Adrenal gland (tissue), 12 donors: ENCODE data around the gene RNMT. TPM values are rescaled to one million over a fixed set of nuclear protein-coding genes. Genes with fewer than 3 reads are reported as not detected.

ENCODE experiments used
- DNase-seq, 7 donors: peaks; one replicate each; pipeline ENCODE4 v3.0.0-alpha.2; 2019 to 2020
- H3K27ac ChIP-seq, 5 donors: fragments of 200-600 bp; sonication (generic) in 4 of 5; 1 replicate in 3 of 5; 2 replicates in 2 of 5; pipeline versions ENCODE4 v1.5.1 to v1.8.0; 2016 to 2020; ENCODE audit warnings: mild to moderate bottlenecking in 1 of 5
- H3K27me3 ChIP-seq: fragments of 200-600 bp; 2 replicates; pipeline ENCODE4 v1.8.0; 2021
- H3K36me3 ChIP-seq, 2 donors: fragments of 200-600 bp; replicated peaks in 1 of 2; 1 replicate in 1 of 2; 2 replicates in 1 of 2; pipeline versions ENCODE4 v1.5.1 to v1.8.0; 2018 to 2022
- H3K4me1 ChIP-seq, 2 donors: fragments of 200-600 bp; replicated peaks in 1 of 2; 1 replicate in 1 of 2; 2 replicates in 1 of 2; pipeline versions ENCODE4 v1.5.1 to v1.8.0; 2018 to 2021
- H3K4me3 ChIP-seq, 4 donors: fragments of 200-600 bp; sonication (generic) in 3 of 4; one replicate each; pipeline ENCODE4 v1.5.1; 2016 to 2018
- H3K9me3 ChIP-seq, 3 donors: fragments of 200-600 bp; sonication (generic) in 1 of 3; replicated peaks in 1 of 3; 1 replicate in 2 of 3; 2 replicates in 1 of 3; pipeline versions ENCODE4 v1.5.1 to v1.8.0; 2016 to 2021
- POLR2A ChIP-seq, 2 donors: fragments of 450-650 bp; IDR thresholded peaks; one replicate each; pipeline ENCODE4 v1.6.1; 2017; ENCODE audit warnings: antibody characterized with exemption in 2 of 2, mild to moderate bottlenecking in 2 of 2, moderate library complexity in 1 of 2
- whole genome bisulfite sequencing, 4 donors: extraction: QIAGEN DNeasy Blood & Tissue Kit in 2 of 4; methylation state at CpG; one replicate each; pipeline versions ENCODE4 v1.1.5 to v1.1.7; 2013 to 2017; 5-methylcytosine and 5-hydroxymethylcytosine counted together
- intact Hi-C, 2 donors: fragments of 100-400 bp; cut with DNase I; formaldehyde crosslinking; loops; one replicate each; pipeline versions ENCODE4 v1.14.1 to v1.15.0; 2022 to 2023
- polyA plus RNA-seq, 3 donors: library from polyadenylated mRNA; stranded (reverse); fragments of 200-250 nt in 2 of 3; fragments of 350-450 nt in 1 of 3; fragmentation: Illumina TruSeq in 1 of 3; extraction: RNeasy Lipid Tissue Mini Kit (QIAGEN cat#74804) in 1 of 3; gene quantifications; one replicate each; pipeline ENCODE4 v1.2.3, GENCODE V29; 2013 to 2014
- total RNA-seq, 9 donors: library from RNA; depleted of rRNA in 4 of 9; stranded (reverse); fragments of >200 nt in 4 of 9; fragments of 120-200 nt in 1 of 9; fragmentation: NEBNext Ultra II Directional in 1 of 9; extraction: Animal tissue kit (Norgen Biotek cat#: 25700) in 1 of 9; gene quantifications; one replicate each; pipeline versions ENCODE4 v1.1.0 to v1.2.4, GENCODE V29; 2013 to 2023
- TF ChIP-seq, protein P1 (sequence below), 6 experiments: fragments of 450-650 bp in 4 of 6; fragments of 200-600 bp in 2 of 6; sonication (generic) in 1 of 6; IDR thresholded peaks; 1 replicate in 5 of 6; 2 replicates in 1 of 6; pipeline versions ENCODE4 v1.5.1 to v1.8.0; 2016 to 2021; ENCODE audit warnings: antibody characterized with exemption in 6 of 6, mild to moderate bottlenecking in 2 of 6, moderate library complexity in 1 of 6
- donor health status: healthy with polysubstance abuse.
- donor health status: Bipolar disorder and iron deficiency.
- donor health status: DM: yes; HTN: yes; CAD: no.
- donor health status: DM: no; HTN: no; CAD: no.
- donor health status: DM: no; HTN: no; CAD: no.
- donor health status: DM: yes; HTN: yes; CAD: no.

Gene RNMT
- total and polyA plus RNA-seq, 12 donors, result 8.5 to 29.8 (median 20.0) TPM

- 79 to 100% (median 90%) methylated on average over 1 of the region's 1 CpG for WGBS, 4 donors
Observed at GRCh38 chr18:13720847-13721246, 5.6 kb upstream of the RNMT start.

GRCh38 chr18:13725566-13726231 lies 774 bp upstream of the RNMT start:
- 6 to 30% (median 9%) methylated on average over 11 to 35 of the region's 35 CpGs for WGBS, 4 donors
- intact Hi-C loops, result no loop called here

More at GRCh38 chr18:13720847-13721246, 5.6 kb upstream of the RNMT start:
- H3K9me3 ChIP-seq, result no peaks in the 10 kb centered on the region
- no peaks in the 10 kb centered on the region for H3K36me3 ChIP-seq
- H3K4me3 ChIP-seq, result no peak overlapping the region
- TF ChIP-seq, protein P1, sequence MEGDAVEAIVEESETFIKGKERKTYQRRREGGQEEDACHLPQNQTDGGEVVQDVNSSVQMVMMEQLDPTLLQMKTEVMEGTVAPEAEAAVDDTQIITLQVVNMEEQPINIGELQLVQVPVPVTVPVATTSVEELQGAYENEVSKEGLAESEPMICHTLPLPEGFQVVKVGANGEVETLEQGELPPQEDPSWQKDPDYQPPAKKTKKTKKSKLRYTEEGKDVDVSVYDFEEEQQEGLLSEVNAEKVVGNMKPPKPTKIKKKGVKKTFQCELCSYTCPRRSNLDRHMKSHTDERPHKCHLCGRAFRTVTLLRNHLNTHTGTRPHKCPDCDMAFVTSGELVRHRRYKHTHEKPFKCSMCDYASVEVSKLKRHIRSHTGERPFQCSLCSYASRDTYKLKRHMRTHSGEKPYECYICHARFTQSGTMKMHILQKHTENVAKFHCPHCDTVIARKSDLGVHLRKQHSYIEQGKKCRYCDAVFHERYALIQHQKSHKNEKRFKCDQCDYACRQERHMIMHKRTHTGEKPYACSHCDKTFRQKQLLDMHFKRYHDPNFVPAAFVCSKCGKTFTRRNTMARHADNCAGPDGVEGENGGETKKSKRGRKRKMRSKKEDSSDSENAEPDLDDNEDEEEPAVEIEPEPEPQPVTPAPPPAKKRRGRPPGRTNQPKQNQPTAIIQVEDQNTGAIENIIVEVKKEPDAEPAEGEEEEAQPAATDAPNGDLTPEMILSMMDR (IDR thresholded peaks at IDR 0.05), result no peak
- no peak for TF ChIP-seq POLR2A (IDR thresholded peaks at IDR 0.05)
- H3K27ac ChIP-seq, result no peak overlapping the region
- H3K27me3 ChIP-seq, result no peaks in the 10 kb centered on the region
- intact Hi-C loops, result no loop called here
- no peak for DNase-seq
- peaks cover 6 to 15% of the 10 kb centered on the region in 2 donors for H3K4me1 ChIP-seq

DNA sequence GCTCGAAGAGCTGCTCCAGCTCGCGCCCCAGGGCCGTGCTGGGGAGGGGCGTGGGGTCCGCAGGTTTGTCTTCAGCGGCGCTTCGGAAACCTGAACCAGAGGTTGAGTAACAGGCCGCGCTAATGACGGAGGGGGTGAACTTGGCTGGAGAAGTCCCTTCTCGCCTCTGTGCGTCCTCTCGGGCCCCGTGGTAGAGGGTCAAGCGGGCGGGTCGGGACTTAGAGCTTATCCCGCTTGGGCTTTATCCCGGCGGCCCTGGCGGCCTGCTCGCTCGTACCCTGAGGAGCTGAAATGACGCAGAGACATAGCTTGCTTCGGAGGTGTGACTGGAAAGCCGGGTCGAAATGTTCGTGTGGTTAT lies 479 bp downstream of the RNMT start:
- intact Hi-C loops, result no loop called here
- Histone ChIP-seq H3K4me1 (peaks cover 6 to 26% of the 10 kb centered on the region in 2 donors), H3K4me3 (peak overlapping the region; percentile 82 to 99 (median 89))

More at GRCh38 chr18:13725566-13726231, 774 bp upstream of the RNMT start:
- Histone ChIP-seq H3K27ac (peak overlapping the region in 4 of 5 donors; percentile 93 to 100 (median 96)), H3K27me3 (no peaks in the 10 kb centered on the region), H3K36me3 (no peaks in the 10 kb centered on the region), H3K9me3 (no peaks in the 10 kb centered on the region), H3K4me1 (peaks cover 6 to 26% of the 10 kb centered on the region in 2 donors), H3K4me3 (peak overlapping the region; percentile 78 to 99 (median 83))
- DNase-seq, result peak in 2 of 7 donors; percentile 5 to 25
- TF ChIP-seq, protein P1 (IDR thresholded peaks at IDR 0.05), result no peak
- no peak for TF ChIP-seq POLR2A (IDR thresholded peaks at IDR 0.05)

GRCh38 chr18:13730481-13730880 lies 4.0 kb downstream of the RNMT start:
- Histone ChIP-seq H3K4me3 (no peak overlapping the region), H3K9me3 (no peaks in the 10 kb centered on the region), H3K36me3 (peaks cover 0 to 20% of the 10 kb centered on the region in 2 donors), H3K27ac (no peak overlapping the region), H3K4me1 (peaks cover 3 to 13% of the 10 kb centered on the region in 2 donors), H3K27me3 (no peaks in the 10 kb centered on the region)
- intact Hi-C loops, result no loop called here
- WGBS, 4 donors, result 79 to 100% (median 88%) methylated on average over 1 of the region's 1 CpG
- no peak for DNase-seq
- TF ChIP-seq, protein P1 (IDR thresholded peaks at IDR 0.05), result no peak
- TF ChIP-seq POLR2A (IDR thresholded peaks at IDR 0.05), result no peak

More for the DNA sequence above, 479 bp downstream of the RNMT start:
- Histone ChIP-seq H3K36me3 (no peaks in the 10 kb centered on the region), H3K27me3 (no peaks in the 10 kb centered on the region), H3K9me3 (no peaks in the 10 kb centered on the region), H3K27ac (peak overlapping the region; percentile 89 to 100 (median 95))
- TF ChIP-seq, protein P1 (IDR thresholded peaks at IDR 0.05), result no peak
- TF ChIP-seq POLR2A (IDR thresholded peaks at IDR 0.05), result no peak
- DNase-seq, result peak; percentile 65 to 79 (median 76)
- 0% methylated on average over 4 to 30 of the region's 30 CpGs for WGBS, 4 donors
